ENCODE results near the gene TREML2.

The TREML2 gene

GRCh38 chr6:41177287-41177686, 23.7 kb downstream of the TREML2 start:
- DNase-seq (ENCODE audit: low read depth in 2 of 2): no peak

- DNase-seq (ENCODE audit: low read depth in 2 of 2): no peak
Measured at GRCh38 chr6:41176189-41176588, 24.8 kb downstream of the TREML2 start.

- DNase-seq (ENCODE audit: low read depth in 2 of 2): no peak
Measured at GRCh38 chr6:41175084-41175483, 25.9 kb downstream of the TREML2 start.

GRCh38 chr6:41174610-41175009, 26.3 kb downstream of the TREML2 start:
- no peak for DNase-seq (ENCODE audit: low read depth in 2 of 2)

- no peak for DNase-seq (ENCODE audit: low read depth in 2 of 2)
Measured at GRCh38 chr6:41171908-41172307, 29.0 kb downstream of the TREML2 start.

GRCh38 chr6:41170547-41171160, 30.3 kb downstream of the TREML2 start:
- no peak for DNase-seq (ENCODE audit: low read depth in 2 of 2)

- no peak for DNase-seq (ENCODE audit: low read depth in 2 of 2)
Measured at GRCh38 chr6:41167173-41167963, 33.6 kb downstream of the TREML2 start.

- no peak for DNase-seq (ENCODE audit: low read depth in 2 of 2)
Measured at GRCh38 chr6:41164551-41165120, 36.3 kb downstream of the TREML2 start.

GRCh38 chr6:41163419-41163717, 37.6 kb downstream of the TREML2 start:
- no peak for DNase-seq (ENCODE audit: low read depth in 2 of 2)

- DNase-seq (ENCODE audit: low read depth in 2 of 2): no peak
Measured at GRCh38 chr6:41162687-41163418, 38.1 kb downstream of the TREML2 start, which contains the start of gene TREM2. TREM2 (minus strand) TSS chr6:41163116; CDS start chr6:41163082, 34 bp downstream.

GRCh38 chr6:41161851-41162552, 38.9 kb downstream of the TREML2 start:
- DNase-seq (ENCODE audit: low read depth in 2 of 2): no peak

- DNase-seq (ENCODE audit: low read depth in 2 of 2): no peak
Measured at GRCh38 chr6:41161380-41161779, 39.6 kb downstream of the TREML2 start.

- DNase-seq (ENCODE audit: low read depth in 2 of 2): no peak
Measured at GRCh38 chr6:41160933-41161332, 40.0 kb downstream of the TREML2 start.

GRCh38 chr6:41159415-41160082, 41.4 kb downstream of the TREML2 start:
- no peak for DNase-seq (ENCODE audit: low read depth in 2 of 2)

GRCh38 chr6:41157323-41157722, 43.6 kb downstream of the TREML2 start:
- DNase-seq (ENCODE audit: low read depth in 2 of 2): no peak

- no peak for DNase-seq (ENCODE audit: low read depth in 2 of 2)
Measured at GRCh38 chr6:41156771-41157170, 44.2 kb downstream of the TREML2 start.

- no peak for DNase-seq (ENCODE audit: low read depth in 2 of 2)
Measured at GRCh38 chr6:41156001-41156400, 44.9 kb downstream of the TREML2 start.

GRCh38 chr6:41155132-41155805, 45.7 kb downstream of the TREML2 start:
- no peak for DNase-seq (ENCODE audit: low read depth in 2 of 2)

- DNase-seq (ENCODE audit: low read depth in 2 of 2): no peak
Measured at GRCh38 chr6:41153992-41154625, 46.8 kb downstream of the TREML2 start, which contains the start of gene TREML1. TREML1 (minus strand) TSS chr6:41154347; CDS start chr6:41154288, 59 bp downstream.

GRCh38 chr6:41153451-41153850, 47.5 kb downstream of the TREML2 start:
- no peak for DNase-seq (ENCODE audit: low read depth in 2 of 2)

Measured in stimulated activated CD4-positive, alpha-beta T cell treated with anti-CD3 and anti-CD28 coated beads, Interleukin-1b, Interleukin-23, amount 100 ng/mL, for 1 hour (primary cell).